ENCODE results near the gene ATP6V0E2.

The ATP6V0E2 gene

DNA sequence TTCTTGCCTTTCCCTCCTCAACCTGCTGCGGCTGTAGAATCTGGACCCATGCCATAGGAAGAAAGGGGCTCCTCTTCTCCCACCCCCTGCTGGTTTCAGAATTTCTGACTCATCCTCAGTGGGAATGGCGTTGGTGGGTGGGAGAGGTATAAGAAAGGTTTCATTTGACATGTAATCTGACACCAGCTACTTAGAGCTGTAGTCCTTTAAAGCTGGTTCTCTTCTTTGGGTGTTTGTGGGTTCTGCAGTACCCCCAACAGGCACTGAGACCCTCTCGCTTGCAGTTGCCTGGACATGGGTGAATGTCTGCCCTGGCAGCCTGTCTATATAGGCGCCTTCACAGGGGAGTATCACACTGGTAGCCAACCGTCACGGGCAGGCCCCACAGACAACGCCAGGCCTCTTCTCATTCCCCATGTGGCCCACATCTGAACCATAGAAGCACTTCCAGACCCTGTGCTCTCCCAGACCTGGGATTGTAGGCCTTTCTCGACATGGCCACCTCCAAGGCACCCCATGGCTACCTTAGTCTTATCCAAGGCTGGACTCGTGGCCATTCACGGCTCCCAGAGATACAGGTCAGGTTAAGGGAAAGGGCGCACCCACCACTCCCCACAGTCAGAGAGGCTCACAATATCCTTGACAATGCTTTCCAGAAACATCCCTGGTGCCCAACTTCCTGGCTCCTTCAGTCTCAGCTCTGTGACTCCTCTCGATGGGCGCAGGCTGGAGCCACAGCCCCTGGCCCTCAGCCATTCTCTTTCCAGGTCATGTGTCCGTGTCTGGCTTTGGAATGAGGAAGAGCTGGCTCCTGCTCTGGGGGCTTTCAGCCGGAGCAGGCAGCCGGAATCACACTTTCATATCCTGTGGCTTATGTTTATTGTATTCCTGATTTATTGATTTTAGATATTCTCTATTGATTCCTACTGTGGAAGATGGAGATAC lies 18.1 kb upstream of the ATP6V0E2 start:
- TF ChIP-seq, protein P1, sequence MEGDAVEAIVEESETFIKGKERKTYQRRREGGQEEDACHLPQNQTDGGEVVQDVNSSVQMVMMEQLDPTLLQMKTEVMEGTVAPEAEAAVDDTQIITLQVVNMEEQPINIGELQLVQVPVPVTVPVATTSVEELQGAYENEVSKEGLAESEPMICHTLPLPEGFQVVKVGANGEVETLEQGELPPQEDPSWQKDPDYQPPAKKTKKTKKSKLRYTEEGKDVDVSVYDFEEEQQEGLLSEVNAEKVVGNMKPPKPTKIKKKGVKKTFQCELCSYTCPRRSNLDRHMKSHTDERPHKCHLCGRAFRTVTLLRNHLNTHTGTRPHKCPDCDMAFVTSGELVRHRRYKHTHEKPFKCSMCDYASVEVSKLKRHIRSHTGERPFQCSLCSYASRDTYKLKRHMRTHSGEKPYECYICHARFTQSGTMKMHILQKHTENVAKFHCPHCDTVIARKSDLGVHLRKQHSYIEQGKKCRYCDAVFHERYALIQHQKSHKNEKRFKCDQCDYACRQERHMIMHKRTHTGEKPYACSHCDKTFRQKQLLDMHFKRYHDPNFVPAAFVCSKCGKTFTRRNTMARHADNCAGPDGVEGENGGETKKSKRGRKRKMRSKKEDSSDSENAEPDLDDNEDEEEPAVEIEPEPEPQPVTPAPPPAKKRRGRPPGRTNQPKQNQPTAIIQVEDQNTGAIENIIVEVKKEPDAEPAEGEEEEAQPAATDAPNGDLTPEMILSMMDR (IDR thresholded peaks at IDR 0.05; ENCODE audit: low read depth, low read length) = no peak
- peak; percentile 19 to 54 for DNase-seq (ENCODE audit: low read depth in 2 of 2)
- H3K4me3 ChIP-seq (replicated peaks in 1 of 2; ENCODE audit: low read depth in 2 of 2, low read length in 2 of 2) = no peak overlapping the region

GRCh38 chr7:149856583-149856982 lies 17.2 kb upstream of the ATP6V0E2 start:
- TF ChIP-seq, protein P1 (IDR thresholded peaks at IDR 0.05; ENCODE audit: low read depth, low read length) = no peak
- H3K4me3 ChIP-seq (replicated peaks in 1 of 2; ENCODE audit: low read depth in 2 of 2, low read length in 2 of 2) = no peak overlapping the region
- no peak for DNase-seq (ENCODE audit: low read depth in 2 of 2)

- DNase-seq (ENCODE audit: low read depth in 2 of 2) = no peak
- no peak overlapping the region for H3K4me3 ChIP-seq (replicated peaks in 1 of 2; ENCODE audit: low read depth in 2 of 2, low read length in 2 of 2)
- TF ChIP-seq, protein P1 (IDR thresholded peaks at IDR 0.05; ENCODE audit: low read depth, low read length) = no peak
Observed at GRCh38 chr7:149859369-149859768, 14.4 kb upstream of the ATP6V0E2 start.

- TF ChIP-seq, protein P1 (IDR thresholded peaks at IDR 0.05; ENCODE audit: low read depth, low read length) = no peak
- no peak overlapping the region for H3K4me3 ChIP-seq (replicated peaks in 1 of 2; ENCODE audit: low read depth in 2 of 2, low read length in 2 of 2)
- no peak for DNase-seq (ENCODE audit: low read depth in 2 of 2)
Observed at GRCh38 chr7:149859876-149860275, 13.9 kb upstream of the ATP6V0E2 start.

DNA sequence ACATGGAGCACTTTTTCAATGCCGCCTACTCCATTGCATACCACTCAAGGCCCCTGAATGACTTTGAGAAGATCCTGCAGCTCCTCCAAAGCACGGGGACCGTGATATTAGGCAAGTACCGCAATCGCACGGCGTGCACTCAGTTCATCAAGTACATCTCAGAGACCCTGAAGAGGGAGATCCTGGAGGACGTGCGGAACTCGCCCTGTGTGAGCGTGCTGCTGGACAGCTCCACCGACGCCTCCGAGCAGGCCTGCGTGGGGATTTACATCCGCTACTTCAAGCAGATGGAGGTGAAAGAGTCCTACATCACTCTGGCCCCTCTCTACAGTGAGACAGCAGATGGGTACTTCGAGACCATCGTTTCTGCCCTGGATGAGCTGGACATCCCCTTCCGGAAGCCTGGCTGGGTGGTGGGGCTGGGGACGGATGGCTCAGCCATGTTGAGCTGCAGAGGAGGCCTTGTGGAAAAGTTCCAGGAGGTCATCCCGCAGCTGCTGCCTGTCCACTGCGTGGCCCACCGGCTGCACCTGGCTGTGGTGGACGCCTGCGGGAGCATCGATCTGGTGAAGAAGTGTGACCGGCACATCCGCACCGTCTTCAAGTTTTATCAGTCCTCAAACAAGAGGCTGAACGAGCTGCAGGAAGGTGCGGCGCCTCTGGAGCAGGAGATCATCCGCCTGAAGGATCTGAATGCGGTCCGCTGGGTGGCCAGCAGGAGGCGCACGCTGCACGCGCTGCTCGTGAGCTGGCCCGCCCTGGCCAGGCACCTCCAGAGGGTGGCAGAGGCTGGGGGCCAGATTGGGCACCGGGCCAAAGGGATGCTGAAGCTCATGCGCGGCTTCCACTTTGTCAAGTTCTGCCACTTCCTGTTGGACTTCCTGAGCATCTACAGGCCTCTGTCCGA lies 12.7 kb upstream of the ATP6V0E2 start:
- no peak overlapping the region for H3K4me3 ChIP-seq (replicated peaks in 1 of 2; ENCODE audit: low read depth in 2 of 2, low read length in 2 of 2)

GRCh38 chr7:149861728-149862045 lies 12.1 kb upstream of the ATP6V0E2 start:
- TF ChIP-seq, protein P1 (IDR thresholded peaks at IDR 0.05; ENCODE audit: low read depth, low read length) = no peak
- H3K4me3 ChIP-seq (replicated peaks in 1 of 2; ENCODE audit: low read depth in 2 of 2, low read length in 2 of 2) = no peak overlapping the region
- DNase-seq (ENCODE audit: low read depth in 2 of 2) = no peak

More for the DNA sequence above, 12.7 kb upstream of the ATP6V0E2 start:
- no peak for DNase-seq (ENCODE audit: low read depth in 2 of 2)
- TF ChIP-seq, protein P1 (IDR thresholded peaks at IDR 0.05; ENCODE audit: low read depth, low read length) = peak; percentile 13
